ENCODE results near the gene SELENOS. TPM values are rescaled to one million over a fixed set of nuclear protein-coding genes. Genes with fewer than 3 reads are reported as not detected.

The SELENOS gene
- total RNA-seq, 1 donor from 2014 or later, result 83.1 TPM

DNA sequence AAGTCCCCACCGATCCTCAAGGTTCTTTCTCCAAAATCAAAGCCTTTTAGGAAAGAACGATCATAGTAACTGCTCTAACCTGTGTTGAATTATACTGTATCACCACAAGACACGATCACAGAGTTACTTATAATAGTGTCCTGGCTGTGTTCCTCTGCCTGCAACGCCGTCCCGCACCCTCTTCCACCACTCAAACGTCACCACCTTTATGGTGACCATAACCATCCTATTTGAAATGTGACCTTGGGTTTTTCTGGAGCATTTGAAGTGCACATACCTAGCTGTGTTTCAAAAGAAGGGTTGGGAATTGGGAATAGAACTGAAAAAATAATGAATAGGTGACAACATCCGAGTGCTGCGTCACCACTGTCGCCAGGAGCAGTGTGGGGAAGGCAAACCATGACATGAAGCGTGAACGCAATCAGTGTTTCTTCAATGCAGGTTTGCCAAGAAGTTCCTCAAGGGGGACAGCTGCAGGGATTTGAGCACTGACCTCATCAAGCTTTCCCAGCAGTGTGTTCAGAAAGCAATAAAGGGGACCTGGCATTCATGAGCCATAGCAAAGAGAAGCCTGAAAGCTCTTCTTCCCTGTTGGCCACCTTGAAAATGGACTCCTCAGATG is 769 bp upstream of the SELENOS start:
- DNase-seq (ENCODE audit: low read depth in 2 of 2), result no peak

DNA sequence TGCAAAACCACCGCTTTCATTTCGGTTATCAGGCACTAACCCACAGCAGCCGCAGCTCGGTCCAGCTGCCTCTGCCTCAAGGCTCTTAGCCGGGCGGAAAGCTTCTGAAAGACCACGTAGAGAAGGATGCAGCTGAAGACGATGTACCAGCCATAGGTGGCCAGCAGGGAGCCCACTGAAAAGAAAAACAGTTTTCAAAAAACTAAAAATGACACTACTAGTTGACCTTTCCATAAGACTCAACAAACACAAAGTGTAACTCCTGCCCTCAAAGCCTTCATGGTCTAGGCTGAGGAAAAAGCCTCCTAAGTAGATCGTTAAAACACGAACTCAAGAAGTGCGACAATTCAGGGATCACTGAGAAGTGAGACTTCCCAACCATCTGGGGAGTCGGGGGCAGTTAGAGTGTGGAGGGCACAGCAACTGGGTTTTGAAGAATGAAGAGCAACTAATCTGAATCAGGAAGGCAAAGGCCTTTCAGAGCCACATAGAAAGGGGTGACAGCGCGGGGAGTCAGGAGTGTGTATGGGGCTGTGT is 716 bp downstream of the SELENOS start:
- peak; percentile 40 to 62 for DNase-seq (ENCODE audit: low read depth in 2 of 2)

DNA sequence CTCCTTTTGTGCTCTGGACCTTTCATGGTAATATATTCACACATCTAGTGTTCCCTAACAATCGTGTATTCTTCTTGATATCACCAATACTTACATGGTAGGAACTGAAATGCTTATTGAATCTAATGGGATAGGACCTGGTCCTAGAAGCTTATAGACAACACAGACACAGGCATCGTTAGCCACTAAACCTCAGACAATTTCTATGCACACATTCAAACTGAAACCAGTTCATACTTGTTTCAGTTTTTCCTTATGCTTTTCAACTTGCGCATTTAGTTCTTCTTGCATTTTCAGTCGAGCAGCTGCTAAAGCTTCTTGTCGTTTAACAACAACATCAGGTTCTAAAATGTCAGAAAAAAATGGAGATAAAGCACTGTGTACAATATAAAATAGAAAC is 2.3 kb downstream of the SELENOS start:
- DNase-seq (ENCODE audit: low read depth in 2 of 2), result no peak

DNA sequence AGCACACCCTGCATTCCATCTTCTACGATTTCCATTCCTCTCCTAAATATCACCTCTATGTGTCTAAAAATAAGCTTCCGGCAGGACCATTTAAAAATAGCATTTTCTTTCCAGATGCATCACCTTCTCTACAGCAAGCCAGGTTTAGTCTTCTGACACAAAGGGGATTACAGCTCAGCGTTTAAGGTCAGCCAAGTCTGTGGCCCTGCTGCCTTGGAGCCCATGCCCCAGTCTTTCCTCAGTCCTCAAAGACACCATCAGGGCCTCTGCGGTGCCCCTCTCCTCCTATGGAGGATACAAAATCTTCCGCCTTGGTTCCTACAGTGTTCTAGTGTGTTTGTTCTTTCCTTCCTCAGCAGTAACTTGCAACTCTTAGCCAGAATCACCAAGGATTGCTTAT is 3.8 kb downstream of the SELENOS start:
- DNase-seq (ENCODE audit: low read depth in 2 of 2), result no peak

DNA sequence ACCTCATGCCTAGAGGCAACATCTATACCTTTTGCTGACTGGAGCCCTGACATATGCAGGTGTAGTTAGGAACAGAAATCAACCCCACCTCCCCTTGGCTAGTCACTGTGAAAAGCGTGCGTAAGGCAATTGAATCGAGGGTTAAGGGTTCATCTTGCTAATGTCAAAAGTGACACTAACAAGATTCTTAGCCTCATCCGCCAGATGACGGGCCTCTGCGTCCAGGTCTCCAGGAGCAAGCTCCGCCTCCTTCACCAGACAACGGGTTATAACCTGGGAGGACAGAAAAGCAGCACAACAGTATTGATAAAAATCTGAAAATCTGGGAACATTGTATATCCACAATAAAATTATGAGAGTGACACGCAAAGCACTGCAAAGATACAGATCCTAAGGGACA is 4.7 kb downstream of the SELENOS start:
- DNase-seq (ENCODE audit: low read depth in 2 of 2), result no peak

DNA sequence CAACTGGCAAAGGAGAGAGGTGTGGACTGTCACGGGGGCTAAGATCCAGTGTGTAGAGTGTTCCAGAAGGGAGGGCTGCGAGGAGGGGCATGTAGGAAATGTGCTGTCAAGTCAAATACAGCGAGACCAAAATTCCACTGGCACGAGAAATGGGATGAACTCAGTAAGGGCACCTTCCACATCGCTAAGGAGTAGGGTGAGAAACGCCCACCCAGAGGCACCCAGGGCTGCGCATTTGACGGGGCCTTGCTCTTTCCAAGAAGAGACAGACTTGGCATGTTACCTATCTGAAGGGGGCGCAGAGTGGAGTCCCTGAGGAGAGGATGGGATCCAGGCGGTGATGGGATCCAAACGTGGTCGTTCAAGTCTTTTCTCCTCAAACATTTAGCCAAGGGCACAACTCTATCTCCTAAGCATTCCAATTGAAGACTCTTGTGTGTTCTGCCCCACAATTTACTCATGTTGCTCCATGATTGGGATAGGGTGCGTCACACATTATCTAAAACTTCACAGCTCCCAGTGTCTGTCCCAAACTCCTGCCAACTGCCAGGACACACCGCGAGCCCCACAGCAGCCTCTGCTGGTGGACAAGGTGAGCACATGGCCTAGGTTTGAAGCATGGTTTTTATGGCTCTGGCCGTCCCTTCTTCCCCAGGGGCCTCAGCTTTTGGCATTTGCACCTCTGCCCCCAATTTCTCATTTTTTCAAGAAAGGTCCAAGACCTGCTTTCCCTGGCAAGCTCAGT is 7.6 kb downstream of the SELENOS start:
- DNase-seq (ENCODE audit: low read depth in 2 of 2), result peak; percentile 26 to 46

DNA sequence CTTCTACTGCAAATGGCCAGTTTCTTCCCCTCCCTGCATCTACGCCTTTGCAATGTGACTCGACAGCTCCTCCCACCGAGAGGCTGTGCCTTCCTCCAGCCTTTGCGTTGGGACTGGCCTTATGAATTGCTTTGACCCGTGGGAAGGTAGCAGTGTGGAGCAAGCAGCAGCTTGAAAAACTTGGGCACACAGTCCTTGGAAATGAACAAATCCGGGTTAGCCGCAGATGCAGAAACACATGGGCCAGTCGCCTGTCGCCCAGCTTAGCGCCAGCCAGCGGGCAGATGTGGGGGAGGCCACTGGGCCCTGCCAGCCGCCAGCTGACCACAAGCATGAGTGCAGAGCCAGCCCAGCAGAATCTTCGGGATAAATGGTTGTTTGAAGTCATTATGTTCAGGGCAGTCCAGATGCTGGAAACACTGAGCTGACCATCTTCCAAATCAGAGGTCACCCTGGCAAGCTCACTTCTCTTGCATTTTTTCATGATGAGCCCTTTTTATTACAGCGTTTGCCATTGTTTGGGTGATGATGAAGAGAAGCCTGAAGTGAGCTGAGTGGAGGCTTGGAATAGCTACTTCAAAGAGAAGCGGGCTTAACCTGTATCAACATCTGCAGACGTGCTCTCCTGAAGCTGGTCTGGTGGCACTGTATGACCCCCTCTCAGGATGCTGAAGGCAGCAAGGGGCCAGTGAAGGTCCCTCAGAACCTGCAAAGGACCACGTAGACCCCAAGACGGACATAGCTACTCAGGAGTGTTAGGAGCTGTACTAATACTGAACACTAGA is 9.8 kb downstream of the SELENOS start:
- DNase-seq (ENCODE audit: low read depth in 2 of 2), result peak in 1 of 2 donors; percentile 33

DNA sequence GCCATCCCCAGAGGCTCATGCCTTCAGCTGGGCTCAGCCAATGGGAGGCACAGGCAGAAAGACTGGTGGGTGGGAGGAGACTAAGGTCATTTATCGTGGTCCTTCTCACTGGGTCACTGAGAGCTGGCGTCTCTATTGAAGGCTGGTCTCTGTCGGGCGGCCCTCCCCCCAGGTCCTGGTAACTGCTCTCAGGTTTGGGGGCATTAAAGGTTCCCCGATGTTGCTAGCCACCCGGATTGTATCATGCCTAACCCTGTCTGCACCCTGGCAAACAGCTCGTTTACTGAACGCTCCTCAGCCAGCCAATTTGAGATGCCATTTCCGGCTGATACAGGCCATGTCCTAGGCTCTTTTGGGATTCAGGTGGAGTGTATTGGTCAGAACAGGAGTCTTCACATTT is 10.5 kb downstream of the SELENOS start:
- DNase-seq (ENCODE audit: low read depth in 2 of 2), result no peak

DNA sequence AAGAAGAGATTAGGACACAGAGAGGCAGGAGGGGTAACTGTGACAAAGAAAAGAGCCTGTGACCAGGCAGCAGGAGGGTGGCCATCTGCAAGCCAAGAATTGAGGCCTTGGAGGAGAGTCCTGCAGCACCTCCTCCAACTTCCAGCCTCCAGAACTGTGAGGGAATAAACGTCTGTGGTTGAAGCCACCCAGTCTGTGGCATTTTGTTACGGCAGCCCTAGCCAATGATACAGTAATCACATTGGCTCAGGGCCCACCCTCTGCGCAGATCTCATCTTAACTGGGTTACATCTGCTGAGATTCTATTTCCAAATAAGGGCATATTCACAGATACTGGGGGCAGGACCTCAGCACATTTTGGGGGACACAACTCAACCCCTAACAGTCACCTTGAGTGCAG is 11.3 kb downstream of the SELENOS start:
- no peak for DNase-seq (ENCODE audit: low read depth in 2 of 2)

DNA sequence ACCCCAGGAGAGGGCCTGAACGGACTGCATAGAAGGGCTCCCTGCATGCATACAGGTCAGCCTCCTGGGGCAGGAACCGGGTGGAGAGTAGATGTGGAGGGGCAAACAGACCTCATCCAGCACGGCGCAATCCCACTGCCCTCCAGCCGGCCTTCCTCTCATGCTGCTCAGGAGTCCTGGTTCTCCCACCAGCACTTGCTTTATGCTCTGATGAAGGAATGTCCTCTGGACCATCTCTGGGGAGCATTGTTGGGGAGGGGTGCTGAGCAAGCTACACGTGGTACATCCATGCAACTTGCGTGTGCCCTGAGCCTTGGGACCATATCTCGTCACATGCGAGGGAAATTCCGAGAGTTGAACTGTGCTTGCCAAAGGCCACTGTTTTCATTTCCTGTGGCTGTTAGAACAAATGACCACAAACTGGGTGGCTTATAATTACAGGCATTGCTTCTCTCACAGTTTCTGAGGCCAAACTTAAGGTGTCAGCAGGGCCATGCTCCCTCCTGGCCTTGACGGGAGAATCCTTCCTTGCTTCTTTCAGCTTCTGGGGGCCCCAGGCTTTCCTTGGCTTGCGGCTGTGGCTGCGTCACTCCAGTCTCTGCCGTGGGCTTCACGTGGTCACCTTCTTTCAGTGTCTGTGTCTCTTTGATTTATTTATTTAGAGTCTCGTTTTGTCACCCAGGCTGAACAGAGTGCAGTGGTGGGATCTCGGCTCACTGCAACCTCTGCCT is 12.2 kb downstream of the SELENOS start:
- peak; percentile 62 to 83 for DNase-seq (ENCODE audit: low read depth in 2 of 2)

DNA sequence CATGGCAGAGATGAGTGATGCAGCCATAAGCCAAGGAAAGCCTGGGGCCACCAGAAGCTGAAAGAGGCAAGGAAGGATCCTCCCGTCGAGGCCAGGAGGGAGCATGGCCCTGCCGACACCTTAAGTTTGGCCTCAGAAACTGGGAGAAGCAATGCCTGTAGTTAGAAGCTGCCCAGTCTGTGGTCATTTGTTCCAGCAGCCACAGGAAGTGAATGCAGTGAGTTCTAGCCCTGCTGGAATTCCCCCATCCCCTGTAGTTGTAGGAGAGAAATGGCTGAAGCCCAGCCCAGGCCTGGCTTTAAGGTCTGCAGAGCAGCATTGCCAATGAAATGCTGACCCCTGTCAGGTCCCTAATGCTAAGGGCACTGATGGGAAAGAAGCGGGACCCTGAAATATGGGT is 13.3 kb downstream of the SELENOS start:
- DNase-seq (ENCODE audit: low read depth in 2 of 2), result peak; percentile 72 to 77

DNA sequence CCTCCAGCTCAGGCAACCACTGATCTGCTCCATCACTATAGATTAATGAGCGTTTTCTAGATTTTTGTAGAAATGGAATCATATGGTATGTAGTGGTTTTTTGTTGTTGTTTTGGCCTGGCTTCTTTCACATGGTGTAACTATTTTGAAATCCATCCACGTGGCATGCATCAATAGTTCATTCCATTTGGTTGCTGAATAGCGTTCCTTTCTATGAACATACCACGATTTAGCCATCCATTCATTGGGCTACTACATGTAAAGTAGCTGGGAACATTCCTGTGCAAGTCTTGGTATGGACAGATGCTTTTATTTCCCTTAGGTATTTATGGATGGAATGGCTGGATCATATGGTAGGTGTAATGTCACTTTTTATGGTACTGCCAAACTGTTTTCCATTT is 14.7 kb downstream of the SELENOS start:
- no peak for DNase-seq (ENCODE audit: low read depth in 2 of 2)

DNA sequence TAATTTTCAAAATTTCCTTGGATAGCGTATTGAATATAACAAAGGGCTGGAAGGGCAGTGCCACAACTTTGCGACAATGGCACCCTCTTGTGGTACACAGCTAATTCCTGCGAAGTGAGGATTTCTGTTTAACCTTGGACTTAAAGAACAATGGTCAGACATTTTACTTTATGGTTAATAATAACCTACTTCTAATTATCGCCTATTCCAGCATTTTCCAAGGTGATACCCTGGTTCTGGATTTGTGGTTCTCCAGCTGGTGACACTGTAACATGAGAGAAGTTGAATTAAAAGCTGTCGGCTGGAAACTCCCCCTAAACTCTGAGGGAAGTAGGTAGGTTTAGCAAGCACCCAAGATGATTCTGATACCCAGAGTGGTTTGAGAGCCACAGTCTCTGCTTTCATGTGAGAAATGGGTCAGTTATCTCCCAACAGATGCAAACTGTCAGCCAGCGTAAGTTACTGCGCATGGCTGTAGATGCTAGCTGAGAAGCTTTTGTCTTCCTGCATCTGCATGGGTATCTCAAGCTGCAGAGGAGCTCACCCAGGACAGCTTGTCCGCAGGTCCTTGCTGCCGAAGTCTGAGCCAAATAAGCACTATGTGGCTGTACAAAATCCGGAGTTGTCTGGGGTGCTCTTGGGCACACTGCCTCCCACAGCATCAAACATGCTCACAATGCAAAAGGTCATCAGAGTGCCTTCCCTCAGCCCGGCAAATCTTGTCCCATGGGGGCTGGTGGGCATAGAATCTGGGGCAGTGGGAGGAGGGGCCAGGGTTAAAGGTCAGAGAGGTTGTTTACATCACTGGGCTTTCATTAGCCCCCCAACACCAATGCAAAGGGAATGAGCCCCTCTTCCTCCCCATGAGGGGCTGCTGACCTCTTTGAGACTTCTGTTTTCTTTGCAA is 18.8 kb downstream of the SELENOS start:
- peak; percentile 81 to 84 for DNase-seq (ENCODE audit: low read depth in 2 of 2)

DNA sequence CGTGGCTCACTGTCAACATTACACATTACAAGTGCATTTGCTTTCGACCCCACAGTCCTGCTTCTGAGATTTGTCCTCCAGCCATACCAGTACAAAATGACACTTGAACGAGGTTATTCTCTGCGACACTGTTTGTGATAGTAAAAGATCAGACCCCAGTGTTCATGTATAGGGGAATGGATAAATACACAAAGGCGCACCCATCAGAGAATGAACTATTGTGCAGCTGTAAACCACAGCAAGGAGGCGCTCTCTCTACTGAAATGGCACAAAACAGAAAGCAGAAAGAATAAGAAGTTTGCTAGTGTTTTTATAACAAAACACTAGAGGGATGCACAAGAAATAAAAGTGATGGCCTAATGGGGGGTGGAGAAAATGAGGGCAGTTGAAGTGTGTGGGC is 20.5 kb downstream of the SELENOS start:
- peak in 1 of 2 donors; percentile 28 for DNase-seq (ENCODE audit: low read depth in 2 of 2)

DNA sequence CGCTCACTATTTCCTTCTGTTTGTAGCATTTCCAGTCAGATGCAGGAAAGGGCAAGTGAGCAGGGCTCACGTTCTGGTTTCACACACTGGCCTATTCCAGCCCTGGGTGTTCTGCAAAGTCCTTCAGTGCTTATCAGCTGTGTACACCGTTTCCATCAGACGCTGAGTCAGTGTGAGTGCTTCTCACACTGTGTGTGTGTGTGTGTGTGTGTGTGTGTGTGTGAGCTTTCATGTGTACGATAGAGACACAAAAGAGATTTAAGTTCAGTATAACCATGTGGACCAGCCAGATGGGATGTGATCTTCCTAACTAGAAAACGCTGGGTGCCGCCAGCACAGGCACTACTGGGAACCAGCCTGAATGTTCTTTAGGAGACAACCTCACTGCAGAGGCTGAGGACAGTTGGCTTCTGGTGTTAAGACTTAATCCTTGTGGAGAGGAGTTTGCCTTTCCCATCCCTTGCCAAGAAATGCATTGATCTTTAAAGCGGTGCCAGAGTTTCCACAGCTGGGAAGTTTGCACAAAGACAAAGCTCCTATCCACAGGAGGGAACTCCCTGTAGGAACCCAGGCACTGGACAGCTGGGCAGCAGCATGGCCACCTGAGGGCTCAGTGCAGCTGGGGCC is 21.6 kb downstream of the SELENOS start:
- peak; percentile 60 to 86 for DNase-seq (ENCODE audit: low read depth in 2 of 2)

DNA sequence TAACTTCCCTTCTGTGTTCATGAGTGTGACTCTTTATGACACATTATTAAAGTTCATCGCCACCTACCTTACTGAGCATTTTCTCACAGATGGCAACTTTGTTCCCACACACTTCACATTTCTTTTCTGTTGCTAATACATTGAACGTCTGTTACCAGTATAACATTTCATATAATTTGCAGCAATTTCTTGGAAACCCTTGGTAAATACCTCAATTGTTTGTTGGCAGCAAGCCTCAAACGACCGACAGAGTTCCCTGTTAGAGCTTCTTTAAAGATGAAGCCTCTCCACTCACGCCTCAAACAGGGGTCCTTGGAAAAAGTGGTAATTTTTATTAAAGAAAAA is 22.3 kb downstream of the SELENOS start:
- DNase-seq (ENCODE audit: low read depth in 2 of 2), result no peak

DNA sequence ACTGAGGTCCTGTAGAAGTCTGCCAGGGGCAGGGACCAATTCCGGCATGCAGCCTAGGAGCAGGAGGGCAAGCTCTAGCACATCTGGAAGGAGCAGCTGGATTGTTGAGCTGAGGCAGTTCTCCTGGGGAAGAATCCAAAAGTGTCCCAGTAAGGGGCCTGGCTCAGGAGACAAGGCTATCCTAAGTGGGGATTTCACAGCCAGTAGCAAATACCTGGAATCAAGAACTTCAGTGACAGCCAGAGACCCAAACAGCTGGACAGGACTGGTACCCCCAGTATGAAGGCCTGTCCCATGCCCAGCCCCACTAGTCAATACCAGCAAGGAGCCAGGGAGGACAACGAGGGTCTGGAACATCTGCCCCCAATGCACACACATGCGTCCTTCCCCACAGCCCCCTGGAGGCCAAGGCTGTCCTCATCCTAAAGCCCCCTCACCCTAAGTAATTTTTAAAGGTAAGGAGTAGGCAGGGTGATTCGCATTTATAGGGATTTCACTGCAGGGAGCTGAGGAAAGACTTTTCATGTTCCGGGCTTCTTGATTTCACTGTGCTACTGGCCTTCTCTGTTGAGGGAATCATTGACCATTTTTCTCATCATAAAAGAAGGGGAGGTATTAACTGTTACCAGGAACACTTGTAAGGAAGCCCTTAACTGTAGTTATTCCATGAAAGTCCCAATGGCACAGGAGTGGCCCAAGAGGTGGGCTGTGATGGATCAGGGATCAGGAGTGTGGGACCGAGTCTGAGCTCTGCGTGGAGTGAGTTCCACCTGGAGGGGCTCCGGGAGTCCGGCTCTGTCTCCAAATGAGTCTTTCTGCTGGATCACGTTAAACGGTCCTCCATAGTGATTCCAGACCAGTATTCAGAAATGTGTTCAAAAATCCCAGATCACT is 22.9 kb downstream of the SELENOS start:
- DNase-seq (ENCODE audit: low read depth in 2 of 2), result peak in 1 of 2 donors; percentile 34

DNA sequence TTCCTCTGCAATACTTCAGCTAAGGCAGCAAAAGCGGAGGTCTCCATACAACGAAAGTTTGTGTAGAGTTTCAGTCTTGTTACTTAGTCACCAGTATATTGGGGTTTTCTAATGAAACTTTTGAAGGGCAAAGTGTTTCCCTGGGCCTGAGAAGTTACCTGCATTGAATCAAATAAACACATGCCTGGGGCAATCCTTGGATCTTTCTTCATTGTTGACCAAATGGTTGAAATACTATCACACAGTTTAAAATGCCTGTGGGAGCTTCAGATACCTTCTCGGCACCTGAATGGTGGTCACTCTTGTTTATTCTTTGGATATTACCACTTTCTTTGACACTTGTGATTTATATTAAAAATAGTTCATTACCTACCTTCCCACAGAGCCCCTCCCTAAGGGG is 24.4 kb downstream of the SELENOS start:
- DNase-seq (ENCODE audit: low read depth in 2 of 2), result no peak
